HEK293 (cell line): ENCODE data around the gene GPR84.

Experiments used
- CTCF ChIA-PET: fragments of 350-600 bp; formaldehyde crosslinking; extraction: SDS; loops from one replicate; lab custom pipeline; 2021; ENCODE audit warnings: antibody characterized with exemption; lab: Yijun Ruan, JAX
- POLR2A ChIA-PET: fragments of 300-600 bp; formaldehyde crosslinking; extraction: SDS; loops from one replicate; lab custom pipeline; 2020; ENCODE audit warnings: antibody characterized with exemption, inconsistent platforms; lab: Yijun Ruan, JAX
- H3K27ac ChIP-seq: fragments of 200-500 bp; sonication (Bioruptor generic); 2 replicates; pipeline ENCODE4 v1.5.1; 2014; ENCODE audit warnings: low read depth, low read length, control low read depth, inconsistent platforms; ENCODE audit errors: extremely low read depth
- H3K36me3 ChIP-seq, 2 experiments: fragments of 200-500 bp in 1 of 2; sonication (Bioruptor generic) in 1 of 2; 1 replicate in 1 of 2; 2 replicates in 1 of 2; pipeline ENCODE4 v1.5.1; 2014 to 2017; ENCODE audit warnings: inconsistent platforms in 2 of 2, low read length in 2 of 2; ENCODE audit not compliant: control insufficient read depth in 2 of 2, insufficient read depth in 1 of 2
- H3K4me1 ChIP-seq: fragments of 200-500 bp; sonication (Bioruptor generic); 2 replicates; pipeline ENCODE4 v1.5.1; 2014; ENCODE audit warnings: mild to moderate bottlenecking, low read length, inconsistent platforms; ENCODE audit not compliant: control insufficient read depth, insufficient read depth
- H3K4me3 ChIP-seq: 2 replicates; pipeline ENCODE4 v1.5.1; 2011; ENCODE audit warnings: low read depth, mild to moderate bottlenecking, control low read depth, low read length, moderate library complexity
- H3K9me3 ChIP-seq: fragments of 200-500 bp; sonication (Bioruptor generic); 2 replicates; pipeline ENCODE4 v1.5.1; 2014; ENCODE audit warnings: low read depth, low read length, inconsistent platforms; ENCODE audit not compliant: control insufficient read depth, insufficient read depth
- FEZF1 ChIP-seq: fragments of 450-650 bp; formaldehyde crosslinking; IDR thresholded peaks from 2 replicates; pipeline ENCODE4 v1.5.1; 2016; ENCODE audit warnings: missing biosample characterization, missing genetic modification characterization
- GFI1B ChIP-seq: fragments of 450-650 bp; formaldehyde crosslinking; IDR thresholded peaks from 2 replicates; pipeline ENCODE4 v1.5.1; 2016; ENCODE audit warnings: missing biosample characterization, missing genetic modification characterization
- GLI4 ChIP-seq: fragments of 450-650 bp; formaldehyde crosslinking; IDR thresholded peaks from 2 replicates; pipeline ENCODE4 v1.5.1; 2016; ENCODE audit warnings: missing biosample characterization, missing genetic modification characterization
- GLIS1 ChIP-seq: fragments of 450-650 bp; formaldehyde crosslinking; IDR thresholded peaks from 2 replicates; pipeline ENCODE4 v1.5.1; 2016; ENCODE audit warnings: missing biosample characterization, missing genetic modification characterization
- HOXD13 ChIP-seq: sonication (generic); formaldehyde crosslinking; IDR thresholded peaks from 2 replicates; pipeline ENCODE4 v1.8.0; 2022; ENCODE audit warnings: missing genetic modification reagents, borderline replicate concordance
- SALL2 ChIP-seq: fragments of 450-650 bp; formaldehyde crosslinking; IDR thresholded peaks from 2 replicates; pipeline ENCODE4 v1.5.0; 2017; ENCODE audit warnings: missing biosample characterization, mild to moderate bottlenecking, missing genetic modification characterization, borderline replicate concordance
- WT1 ChIP-seq: fragments of 450-650 bp; formaldehyde crosslinking; IDR thresholded peaks from 2 replicates; pipeline ENCODE4 v1.5.1; 2016; ENCODE audit warnings: missing biosample characterization, missing genetic modification characterization
- ZBTB48 ChIP-seq: fragments of 450-650 bp; formaldehyde crosslinking; IDR thresholded peaks from 2 replicates; pipeline ENCODE4 v1.5.1; 2016; ENCODE audit warnings: missing biosample characterization, missing genetic modification characterization
- ZFHX2 ChIP-seq: fragments of 450-650 bp; formaldehyde crosslinking; conservative IDR thresholded peaks from 2 replicates; pipeline ENCODE4 v1.5.1; 2016; ENCODE audit warnings: missing biosample characterization, missing genetic modification characterization
- ZFP37 ChIP-seq: fragments of 450-650 bp; formaldehyde crosslinking; IDR thresholded peaks from 2 replicates; pipeline ENCODE4 v1.5.1; 2016; ENCODE audit warnings: missing biosample characterization, missing genetic modification characterization
- ZNF138 ChIP-seq: fragments of 450-650 bp; formaldehyde crosslinking; IDR thresholded peaks from 2 replicates; pipeline ENCODE4 v1.5.1; 2016; ENCODE audit warnings: missing biosample characterization, missing genetic modification characterization, borderline replicate concordance
- ZNF157 ChIP-seq: fragments of 450-650 bp; formaldehyde crosslinking; IDR thresholded peaks from 2 replicates; pipeline ENCODE4 v1.5.1; 2016; ENCODE audit warnings: missing biosample characterization, missing genetic modification characterization
- ZNF169 ChIP-seq: fragments of 450-650 bp; formaldehyde crosslinking; IDR thresholded peaks from 2 replicates; pipeline ENCODE4 v1.5.1; 2016; ENCODE audit warnings: missing biosample characterization, missing genetic modification characterization
- ZNF214 ChIP-seq: fragments of 450-650 bp; formaldehyde crosslinking; IDR thresholded peaks from 2 replicates; pipeline ENCODE4 v1.5.1; 2017; ENCODE audit warnings: missing biosample characterization, mild to moderate bottlenecking, missing genetic modification characterization, borderline replicate concordance
- ZNF350 ChIP-seq: fragments of 450-650 bp; formaldehyde crosslinking; IDR thresholded peaks from 2 replicates; pipeline ENCODE4 v1.5.0; 2017; ENCODE audit warnings: missing biosample characterization, mild to moderate bottlenecking, missing genetic modification characterization
- ZNF394 ChIP-seq: fragments of 450-650 bp; formaldehyde crosslinking; IDR thresholded peaks from 2 replicates; pipeline ENCODE4 v1.5.1; 2016; ENCODE audit warnings: missing biosample characterization, missing genetic modification characterization, mild to moderate bottlenecking, moderate library complexity, borderline replicate concordance
- ZNF48 ChIP-seq: fragments of 450-650 bp; formaldehyde crosslinking; IDR thresholded peaks from 2 replicates; pipeline ENCODE4 v1.5.1; 2016; ENCODE audit warnings: missing biosample characterization, missing genetic modification characterization
- ZNF580 ChIP-seq: fragments of 450-650 bp; formaldehyde crosslinking; IDR thresholded peaks from 2 replicates; pipeline ENCODE4 v1.5.1; 2016; ENCODE audit warnings: missing biosample characterization, missing genetic modification characterization
- ZNF596 ChIP-seq: fragments of 450-650 bp; IDR thresholded peaks from 2 replicates; pipeline ENCODE4 v1.5.0; 2018; ENCODE audit warnings: missing biosample characterization, mild to moderate bottlenecking, missing genetic modification characterization, moderate library complexity
- ZNF600 ChIP-seq: fragments of 450-650 bp; formaldehyde crosslinking; IDR thresholded peaks from 2 replicates; pipeline ENCODE4 v1.5.1; 2016; ENCODE audit warnings: missing biosample characterization, missing genetic modification characterization
- ZNF629 ChIP-seq: fragments of 450-650 bp; formaldehyde crosslinking; IDR thresholded peaks from 2 replicates; pipeline ENCODE4 v1.5.1; 2017; ENCODE audit warnings: missing biosample characterization, missing genetic modification characterization
- ZNF664 ChIP-seq: fragments of 450-650 bp; formaldehyde crosslinking; IDR thresholded peaks from 2 replicates; pipeline ENCODE4 v1.5.1; 2016; ENCODE audit warnings: missing biosample characterization, missing genetic modification characterization
- ZNF76 ChIP-seq: fragments of 450-650 bp; formaldehyde crosslinking; IDR thresholded peaks from 2 replicates; pipeline ENCODE4; 2016; ENCODE audit warnings: low read depth, missing biosample characterization, missing genetic modification characterization, borderline replicate concordance
- ZNF830 ChIP-seq: fragments of 450-650 bp; IDR thresholded peaks from 2 replicates; pipeline ENCODE4 v1.5.0; 2018; ENCODE audit warnings: missing biosample characterization, missing genetic modification characterization, low read depth, mild to moderate bottlenecking, moderate library complexity
- ZSCAN4 ChIP-seq: fragments of 450-650 bp; formaldehyde crosslinking; IDR thresholded peaks from 2 replicates; pipeline ENCODE4 v1.5.1; 2017; ENCODE audit warnings: missing biosample characterization, missing genetic modification characterization
- ZXDB ChIP-seq: fragments of 450-650 bp; formaldehyde crosslinking; IDR thresholded peaks from 2 replicates; pipeline ENCODE4 v1.5.1; 2016; ENCODE audit warnings: missing biosample characterization, missing genetic modification characterization
- TF ChIP-seq, protein P1 (sequence below): fragments of 450-650 bp; formaldehyde crosslinking; IDR thresholded peaks from 2 replicates; pipeline ENCODE4 v1.5.1; 2016; ENCODE audit warnings: missing biosample characterization, missing genetic modification characterization
- TF ChIP-seq, protein P2 (sequence below): fragments of 450-650 bp; formaldehyde crosslinking; IDR thresholded peaks from 2 replicates; pipeline ENCODE4 v1.5.1; 2017; ENCODE audit warnings: missing biosample characterization, mild to moderate bottlenecking, missing genetic modification characterization, moderate library complexity
- TF ChIP-seq, protein P3 (sequence below): fragments of 450-650 bp; formaldehyde crosslinking; IDR thresholded peaks from 2 replicates; pipeline ENCODE4 v1.5.1; 2016; ENCODE audit warnings: missing biosample characterization, missing genetic modification characterization

GPR84 gene

GRCh38 chr12:54392485-54393206 is 28.4 kb upstream of the GPR84 start:
- Histone ChIP-seq H3K4me3 (no peak overlapping the region), H3K4me1 (peaks cover 12% of the 10 kb centered on the region), H3K9me3 (no peaks in the 10 kb centered on the region), H3K36me3 (peaks cover under 1 to 33% of the 10 kb centered on the region in 2 experiments; a peak in 2 of 3 replicates), H3K27ac (no peak overlapping the region; the same call in 1 of the 2 replicates)
- ChIA-PET CTCF (interaction anchor here (0.6 to 4.8 kb wide), 22 partner anchors 10 to 185 kb away, joined by 3 to 61 read pairs (median 4); no protein-coding TSS in a partner anchor), POLR2A (no interaction called here)
- no peak for TF ChIP-seq GFI1B (tag by site-specific recombination)
- no peak for TF ChIP-seq ZNF830 (tag by site-specific recombination)
- peak; percentile 22; the same call in 1 of the 2 replicates for TF ChIP-seq ZFHX2 (tag by site-specific recombination)
- TF ChIP-seq, protein P1, sequence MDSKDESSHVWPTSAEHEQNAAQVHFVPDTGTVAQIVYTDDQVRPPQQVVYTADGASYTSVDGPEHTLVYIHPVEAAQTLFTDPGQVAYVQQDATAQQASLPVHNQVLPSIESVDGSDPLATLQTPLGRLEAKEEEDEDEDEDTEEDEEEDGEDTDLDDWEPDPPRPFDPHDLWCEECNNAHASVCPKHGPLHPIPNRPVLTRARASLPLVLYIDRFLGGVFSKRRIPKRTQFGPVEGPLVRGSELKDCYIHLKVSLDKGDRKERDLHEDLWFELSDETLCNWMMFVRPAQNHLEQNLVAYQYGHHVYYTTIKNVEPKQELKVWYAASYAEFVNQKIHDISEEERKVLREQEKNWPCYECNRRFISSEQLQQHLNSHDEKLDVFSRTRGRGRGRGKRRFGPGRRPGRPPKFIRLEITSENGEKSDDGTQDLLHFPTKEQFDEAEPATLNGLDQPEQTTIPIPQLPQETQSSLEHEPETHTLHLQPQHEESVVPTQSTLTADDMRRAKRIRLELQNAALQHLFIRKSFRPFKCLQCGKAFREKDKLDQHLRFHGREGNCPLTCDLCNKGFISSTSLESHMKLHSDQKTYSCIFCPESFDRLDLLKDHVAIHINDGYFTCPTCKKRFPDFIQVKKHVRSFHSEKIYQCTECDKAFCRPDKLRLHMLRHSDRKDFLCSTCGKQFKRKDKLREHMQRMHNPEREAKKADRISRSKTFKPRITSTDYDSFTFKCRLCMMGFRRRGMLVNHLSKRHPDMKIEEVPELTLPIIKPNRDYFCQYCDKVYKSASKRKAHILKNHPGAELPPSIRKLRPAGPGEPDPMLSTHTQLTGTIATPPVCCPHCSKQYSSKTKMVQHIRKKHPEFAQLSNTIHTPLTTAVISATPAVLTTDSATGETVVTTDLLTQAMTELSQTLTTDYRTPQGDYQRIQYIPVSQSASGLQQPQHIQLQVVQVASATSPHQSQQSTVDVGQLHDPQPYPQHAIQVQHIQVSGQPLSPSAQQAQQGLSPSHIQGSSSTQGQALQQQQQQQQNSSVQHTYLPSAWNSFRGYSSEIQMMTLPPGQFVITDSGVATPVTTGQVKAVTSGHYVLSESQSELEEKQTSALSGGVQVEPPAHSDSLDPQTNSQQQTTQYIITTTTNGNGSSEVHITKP (tag by site-specific recombination), result peak; percentile 15; the same call in 1 of the 2 replicates
- TF ChIP-seq, protein P2, sequence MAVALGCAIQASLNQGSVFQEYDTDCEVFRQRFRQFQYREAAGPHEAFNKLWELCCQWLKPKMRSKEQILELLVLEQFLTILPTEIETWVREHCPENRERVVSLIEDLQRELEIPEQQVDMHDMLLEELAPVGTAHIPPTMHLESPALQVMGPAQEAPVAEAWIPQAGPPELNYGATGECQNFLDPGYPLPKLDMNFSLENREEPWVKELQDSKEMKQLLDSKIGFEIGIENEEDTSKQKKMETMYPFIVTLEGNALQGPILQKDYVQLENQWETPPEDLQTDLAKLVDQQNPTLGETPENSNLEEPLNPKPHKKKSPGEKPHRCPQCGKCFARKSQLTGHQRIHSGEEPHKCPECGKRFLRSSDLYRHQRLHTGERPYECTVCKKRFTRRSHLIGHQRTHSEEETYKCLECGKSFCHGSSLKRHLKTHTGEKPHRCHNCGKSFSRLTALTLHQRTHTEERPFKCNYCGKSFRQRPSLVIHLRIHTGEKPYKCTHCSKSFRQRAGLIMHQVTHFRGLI (tag by site-specific recombination), result no peak
- 0 out of 2 replicates have a peak, but pooled peaks have one; percentile 25 for TF ChIP-seq ZNF600 (tag by site-specific recombination)
- no peak for TF ChIP-seq HOXD13 (CRISPR knock-in tag)
- TF ChIP-seq ZNF169 (tag by site-specific recombination), result no peak
- TF ChIP-seq GLI4 (tag by site-specific recombination), result no peak
- no peak for TF ChIP-seq ZNF350 (tag by site-specific recombination)
- TF ChIP-seq WT1 (tag by site-specific recombination), result no peak
- no peak for TF ChIP-seq FEZF1 (tag by site-specific recombination)
- no peak for TF ChIP-seq ZFP37 (tag by site-specific recombination)
- no peak for TF ChIP-seq ZNF394 (tag by site-specific recombination)
- TF ChIP-seq ZNF580 (tag by site-specific recombination), result no peak
- TF ChIP-seq ZBTB48 (tag by site-specific recombination), result 0 out of 2 replicates have a peak, but pooled peaks have one; percentile 23
- no peak for TF ChIP-seq ZXDB (tag by site-specific recombination)
- no peak for TF ChIP-seq ZSCAN4 (tag by site-specific recombination)
- TF ChIP-seq ZNF157 (tag by site-specific recombination), result no peak
- TF ChIP-seq GLIS1 (tag by site-specific recombination), result no peak
- TF ChIP-seq ZNF48 (tag by site-specific recombination), result no peak
- no peak for TF ChIP-seq ZNF596 (tag by site-specific recombination)
- no peak for TF ChIP-seq SALL2
- no peak for TF ChIP-seq ZNF214 (tag by site-specific recombination)
- TF ChIP-seq ZNF76 (tag by site-specific recombination), result peak; percentile 29; the same call in 1 of the 2 replicates
- TF ChIP-seq ZNF138 (tag by site-specific recombination), result no peak
- TF ChIP-seq, protein P3, sequence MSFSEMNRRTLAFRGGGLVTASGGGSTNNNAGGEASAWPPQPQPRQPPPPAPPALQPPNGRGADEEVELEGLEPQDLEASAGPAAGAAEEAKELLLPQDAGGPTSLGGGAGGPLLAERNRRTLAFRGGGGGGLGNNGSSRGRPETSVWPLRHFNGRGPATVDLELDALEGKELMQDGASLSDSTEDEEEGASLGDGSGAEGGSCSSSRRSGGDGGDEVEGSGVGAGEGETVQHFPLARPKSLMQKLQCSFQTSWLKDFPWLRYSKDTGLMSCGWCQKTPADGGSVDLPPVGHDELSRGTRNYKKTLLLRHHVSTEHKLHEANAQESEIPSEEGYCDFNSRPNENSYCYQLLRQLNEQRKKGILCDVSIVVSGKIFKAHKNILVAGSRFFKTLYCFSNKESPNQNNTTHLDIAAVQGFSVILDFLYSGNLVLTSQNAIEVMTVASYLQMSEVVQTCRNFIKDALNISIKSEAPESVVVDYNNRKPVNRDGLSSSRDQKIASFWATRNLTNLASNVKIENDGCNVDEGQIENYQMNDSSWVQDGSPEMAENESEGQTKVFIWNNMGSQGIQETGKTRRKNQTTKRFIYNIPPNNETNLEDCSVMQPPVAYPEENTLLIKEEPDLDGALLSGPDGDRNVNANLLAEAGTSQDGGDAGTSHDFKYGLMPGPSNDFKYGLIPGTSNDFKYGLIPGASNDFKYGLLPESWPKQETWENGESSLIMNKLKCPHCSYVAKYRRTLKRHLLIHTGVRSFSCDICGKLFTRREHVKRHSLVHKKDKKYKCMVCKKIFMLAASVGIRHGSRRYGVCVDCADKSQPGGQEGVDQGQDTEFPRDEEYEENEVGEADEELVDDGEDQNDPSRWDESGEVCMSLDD, result no peak
- no peak for TF ChIP-seq ZNF664 (tag by site-specific recombination)
- TF ChIP-seq ZNF629 (tag by site-specific recombination), result no peak
